ENCODE results near the gene DENND4A. TPM values are rescaled to one million over a fixed set of nuclear protein-coding genes. Genes with fewer than 3 reads are reported as not detected.

DENND4A gene
- total RNA-seq, 4 donors from 2014 or later, result 16.5 to 40.4 (median 24.5) TPM

GRCh38 chr15:65752151-65752700, 39.9 kb downstream of the DENND4A start:
- Histone ChIP-seq H3K4me1 (no peaks in the 10 kb centered on the region), H3K36me3 (peaks cover 0 to 6% (median 0%) of the 10 kb centered on the region in 4 donors), H3K27ac (no peak overlapping the region), H3K27me3 (no peaks in the 10 kb centered on the region), H3K4me3 (no peak overlapping the region), H3K9me3 (no peaks in the 10 kb centered on the region)
- DNase-seq, result no peak
- 72 to 78% methylated on average over 7 of the region's 7 CpGs for WGBS, 2 donors (ENCODE audit: low coverage in 1 of 2)
- intact Hi-C loops (cut with DNase I; ENCODE audit: low total_unique reads) (no loop called here), in situ Hi-C loops (cut with MboI; ENCODE audit: low pct_ligation_motif_present in 1 of 4, low pct_unique_long_range_greater_than_20kb in 1 of 4, low sequenced_read_pairs in 3 of 4) (no loop called here)
- TF ChIP-seq EP300 (IDR thresholded peaks at IDR 0.05; ENCODE audit: low read depth) (no peak), POLR2AphosphoS5 (IDR thresholded peaks at IDR 0.05) (no peak), POLR2A (IDR thresholded peaks at IDR 0.05) (no peak), CTCF (IDR thresholded peaks at IDR 0.05) (no peak)

GRCh38 chr15:65751431-65751830, 40.7 kb downstream of the DENND4A start:
- in situ Hi-C loops (cut with MboI; ENCODE audit: low pct_ligation_motif_present in 1 of 4, low pct_unique_long_range_greater_than_20kb in 1 of 4, low sequenced_read_pairs in 3 of 4) (no loop called here), intact Hi-C loops (cut with DNase I; ENCODE audit: low total_unique reads) (no loop called here)
- Histone ChIP-seq H3K27me3 (no peaks in the 10 kb centered on the region), H3K9me3 (no peaks in the 10 kb centered on the region), H3K4me3 (no peak overlapping the region), H3K36me3 (peaks cover 0 to 6% (median 0%) of the 10 kb centered on the region in 4 donors), H3K4me1 (no peaks in the 10 kb centered on the region), H3K27ac (no peak overlapping the region)
- no peak for DNase-seq
- no peak for TF ChIP-seq POLR2AphosphoS5 (IDR thresholded peaks at IDR 0.05)
- 88 to 100% methylated on average over 1 to 2 of the region's 2 CpGs for WGBS, 2 donors (ENCODE audit: low coverage in 1 of 2)

- H3K27me3 ChIP-seq, result no peaks in the 10 kb centered on the region
- H3K27ac ChIP-seq, result no peak overlapping the region
- H3K9me3 ChIP-seq, result no peaks in the 10 kb centered on the region
- H3K4me1 ChIP-seq, result peaks cover 0 to 2% (median 0%) of the 10 kb centered on the region in 4 donors
- no peaks in the 10 kb centered on the region for H3K36me3 ChIP-seq
- H3K4me3 ChIP-seq, result no peak overlapping the region
- intact Hi-C loops (cut with DNase I; ENCODE audit: low total_unique reads) (no loop called here), in situ Hi-C loops (cut with MboI; ENCODE audit: low pct_ligation_motif_present in 1 of 4, low pct_unique_long_range_greater_than_20kb in 1 of 4, low sequenced_read_pairs in 3 of 4) (no loop called here)
- no peak for TF ChIP-seq POLR2A (IDR thresholded peaks at IDR 0.05)
- no peak for TF ChIP-seq EP300 (IDR thresholded peaks at IDR 0.05; ENCODE audit: low read depth)
- TF ChIP-seq POLR2AphosphoS5 (IDR thresholded peaks at IDR 0.05), result no peak
- TF ChIP-seq CTCF (IDR thresholded peaks at IDR 0.05), result no peak
- no peak for DNase-seq
Observed at GRCh38 chr15:65747265-65747664, 44.8 kb downstream of the DENND4A start.

GRCh38 chr15:65743637-65744252, 48.3 kb downstream of the DENND4A start:
- TF ChIP-seq POLR2A (IDR thresholded peaks at IDR 0.05) (no peak), POLR2AphosphoS5 (IDR thresholded peaks at IDR 0.05) (no peak), CTCF (IDR thresholded peaks at IDR 0.05) (no peak), EP300 (IDR thresholded peaks at IDR 0.05; ENCODE audit: low read depth) (no peak)
- Histone ChIP-seq H3K9me3 (no peaks in the 10 kb centered on the region), H3K4me1 (peaks cover 0 to 2% (median 0%) of the 10 kb centered on the region in 4 donors), H3K4me3 (no peak overlapping the region), H3K27ac (no peak overlapping the region), H3K36me3 (peaks cover 0 to 2% (median 0%) of the 10 kb centered on the region in 4 donors), H3K27me3 (no peaks in the 10 kb centered on the region)
- no peak for DNase-seq
- WGBS, 2 donors (ENCODE audit: low coverage in 1 of 2), result 89 to 90% methylated on average over 1 of the region's 1 CpG
- intact Hi-C loops (cut with DNase I; ENCODE audit: low total_unique reads), result no loop called here
- in situ Hi-C loops (cut with MboI; ENCODE audit: low pct_ligation_motif_present in 1 of 4, low pct_unique_long_range_greater_than_20kb in 1 of 4, low sequenced_read_pairs in 3 of 4), result no loop called here

All from transverse colon (tissue), 4 donors.